Measurements from ENCODE around the gene CASP7. TPM values are rescaled to one million over a fixed set of nuclear protein-coding genes. Genes with fewer than 3 reads are reported as not detected.

CASP7 gene
- total and polyA plus RNA-seq, 10 of the 15 experiments (the other 5 are each of a cell fraction or from before 2014, with no cell fraction given) = 23.7 to 34.4 (median 28.7) TPM

- no peaks in the 10 kb centered on the region for H3K36me3 ChIP-seq (ENCODE audit: control insufficient read depth in 2 of 2, insufficient read depth in 2 of 2, low read length in 1 of 2)
- H3K27ac ChIP-seq (ENCODE audit: control insufficient read depth, insufficient read depth) = no peak within 1 kb of the TSS
- ChIA-PET POLR2A (no interaction called here), CTCF (interaction anchor here (1.5 kb wide), 1 partner anchor 35 kb away, joined by 3 read pairs; no protein-coding TSS in a partner anchor), SMC1A (ENCODE audit: uncharacterized antibody, unreplicated experiment) (interaction anchor here (0.9 to 2.6 kb wide), 2 partner anchors 16 to 357 kb away, joined by 3 to 7 read pairs; no protein-coding TSS in a partner anchor), RAD21 (ENCODE audit: unreplicated experiment) (interaction anchor here (1.1 kb wide), 1 partner anchor 35 kb away, joined by 3 read pairs; no protein-coding TSS in a partner anchor)
- H2AFZ ChIP-seq (ENCODE audit: control insufficient read depth, low read depth, low read length) = no peak within 1 kb of the TSS
- no peak for TF ChIP-seq SMARCA5 (IDR thresholded peaks at IDR 0.05)
- no peak for TF ChIP-seq NFXL1 (IDR thresholded peaks at IDR 0.05; ENCODE audit: borderline replicate concordance)
- TF ChIP-seq STAT3 (IDR thresholded peaks at IDR 0.05; ENCODE audit: low read depth, low read length) = no peak
- no peak for TF ChIP-seq CHD4 (IDR thresholded peaks at IDR 0.05)
- no peak for TF ChIP-seq MXI1 (IDR thresholded peaks at IDR 0.05; ENCODE audit: low read depth, low read length)
- TF ChIP-seq KAT2A (conservative IDR thresholded peaks at IDR 0.05; ENCODE audit: control insufficient read depth, low read depth, low read length) = no peak
- TF ChIP-seq ATF3 (IDR thresholded peaks at IDR 0.05; ENCODE audit: borderline replicate concordance, extremely low read depth, low read depth, low read length) = no peak
- TF ChIP-seq RCOR1 (conservative IDR thresholded peaks at IDR 0.05; ENCODE audit: low read depth, low read length) = no peak
- TF ChIP-seq FOXK2 (IDR thresholded peaks at IDR 0.05) = no peak
- TF ChIP-seq MYC (IDR thresholded peaks at IDR 0.05; ENCODE audit: insufficient read depth, insufficient read length, insufficient replicate concordance, low read length, severe bottlenecking) = no peak
- no peak for TF ChIP-seq TARDBP (IDR thresholded peaks at IDR 0.05; ENCODE audit: borderline replicate concordance)
- TF ChIP-seq, protein P1, sequence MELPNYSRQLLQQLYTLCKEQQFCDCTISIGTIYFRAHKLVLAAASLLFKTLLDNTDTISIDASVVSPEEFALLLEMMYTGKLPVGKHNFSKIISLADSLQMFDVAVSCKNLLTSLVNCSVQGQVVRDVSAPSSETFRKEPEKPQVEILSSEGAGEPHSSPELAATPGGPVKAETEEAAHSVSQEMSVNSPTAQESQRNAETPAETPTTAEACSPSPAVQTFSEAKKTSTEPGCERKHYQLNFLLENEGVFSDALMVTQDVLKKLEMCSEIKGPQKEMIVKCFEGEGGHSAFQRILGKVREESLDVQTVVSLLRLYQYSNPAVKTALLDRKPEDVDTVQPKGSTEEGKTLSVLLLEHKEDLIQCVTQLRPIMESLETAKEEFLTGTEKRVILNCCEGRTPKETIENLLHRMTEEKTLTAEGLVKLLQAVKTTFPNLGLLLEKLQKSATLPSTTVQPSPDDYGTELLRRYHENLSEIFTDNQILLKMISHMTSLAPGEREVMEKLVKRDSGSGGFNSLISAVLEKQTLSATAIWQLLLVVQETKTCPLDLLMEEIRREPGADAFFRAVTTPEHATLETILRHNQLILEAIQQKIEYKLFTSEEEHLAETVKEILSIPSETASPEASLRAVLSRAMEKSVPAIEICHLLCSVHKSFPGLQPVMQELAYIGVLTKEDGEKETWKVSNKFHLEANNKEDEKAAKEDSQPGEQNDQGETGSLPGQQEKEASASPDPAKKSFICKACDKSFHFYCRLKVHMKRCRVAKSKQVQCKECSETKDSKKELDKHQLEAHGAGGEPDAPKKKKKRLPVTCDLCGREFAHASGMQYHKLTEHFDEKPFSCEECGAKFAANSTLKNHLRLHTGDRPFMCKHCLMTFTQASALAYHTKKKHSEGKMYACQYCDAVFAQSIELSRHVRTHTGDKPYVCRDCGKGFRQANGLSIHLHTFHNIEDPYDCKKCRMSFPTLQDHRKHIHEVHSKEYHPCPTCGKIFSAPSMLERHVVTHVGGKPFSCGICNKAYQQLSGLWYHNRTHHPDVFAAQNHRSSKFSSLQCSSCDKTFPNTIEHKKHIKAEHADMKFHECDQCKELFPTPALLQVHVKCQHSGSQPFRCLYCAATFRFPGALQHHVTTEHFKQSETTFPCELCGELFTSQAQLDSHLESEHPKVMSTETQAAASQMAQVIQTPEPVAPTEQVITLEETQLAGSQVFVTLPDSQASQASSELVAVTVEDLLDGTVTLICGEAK (IDR thresholded peaks at IDR 0.05; ENCODE audit: borderline replicate concordance) = no peak
- H3K4me2 ChIP-seq (ENCODE audit: control insufficient read depth, insufficient read depth) = no peak within 1 kb of the TSS
- no peaks in the 10 kb centered on the region for H3K79me2 ChIP-seq (ENCODE audit: control insufficient read depth, insufficient read depth, low read length)
- H3K4me1 ChIP-seq (ENCODE audit: control insufficient read depth, insufficient read depth, low read length) = no peaks in the 10 kb centered on the region
- no peaks in the 10 kb centered on the region for H4K20me1 ChIP-seq (ENCODE audit: control insufficient read depth, insufficient read depth)
- WGBS (ENCODE audit: insufficient coverage, insufficient replicate concordance, low lambda C conversion rate, missing lambda C conversion rate) = 88% methylated on average over 3 of the region's 3 CpGs
- ATAC-seq (no peak), DNase-seq (ENCODE audit: low read depth, low spot score) (no peak), FAIRE-seq (no peak)
- BruUV-seq (replicated peaks) = no TSS peak
- H3K9ac ChIP-seq (ENCODE audit: control insufficient read depth, insufficient read depth, low read length) = no peak within 1 kb of the TSS
- intact Hi-C loops (cut with micrococcal nuclease; ENCODE audit: unreplicated experiment) = no loop called here
- in situ Hi-C loops (cut with MboI) = no loop called here
- H3K27me3 ChIP-seq (replicated peaks in 1 of 2; ENCODE audit: control insufficient read depth in 2 of 2, insufficient read depth in 2 of 2, low read length in 1 of 2) = no peaks in the 10 kb centered on the region
- H3K9me3 ChIP-seq (replicated peaks; ENCODE audit: control insufficient read depth, insufficient read depth, low read length) = no peaks in the 10 kb centered on the region
- H3K4me3 ChIP-seq = no peak within 1 kb of the TSS
Observed at GRCh38 chr10:113751181-113751732, 71.5 kb downstream of the CASP7 start, which contains the start of gene PLEKHS1. PLEKHS1 (plus strand) TSS chr10:113751682; CDS start chr10:113755278, 3,596 bp downstream.
